HG03097 (cell line): Measurements from ENCODE around the gene AGTPBP1.
"Not testable (repeated sequence)": the region's sequence is repeated elsewhere in the genome, so short reads cannot be mapped to it uniquely, and the experiment has no call there.

Experiments
- ATAC-seq: cut with Tn5 transposase; IDR thresholded peaks from one replicate; pipeline ENCODE4 v1.9.1; 2021; ENCODE audit not compliant: unreplicated experiment, low FRiP score

Gene AGTPBP1

DNA sequence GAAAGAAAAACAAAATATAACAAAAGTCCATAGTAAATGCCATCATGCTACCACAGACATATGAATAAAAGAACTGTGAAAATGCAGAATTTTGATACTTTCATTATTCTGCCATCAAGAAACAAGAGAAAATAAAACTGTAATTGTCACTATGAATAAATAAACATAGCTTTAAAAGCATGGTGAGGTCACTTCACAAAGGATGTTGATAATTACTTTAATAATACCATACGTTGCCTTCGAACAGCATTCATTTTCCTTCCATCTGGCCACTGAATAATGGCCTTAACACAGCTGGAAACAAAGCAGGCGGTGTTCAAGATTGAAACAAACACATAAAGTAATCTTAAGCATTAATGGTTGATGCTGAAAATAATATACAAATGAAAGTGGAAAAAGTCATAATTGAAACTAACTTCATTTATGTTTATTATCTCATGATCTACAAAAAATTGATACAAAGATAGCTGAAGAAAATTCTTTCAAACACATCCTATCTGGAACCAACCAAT lies 102.0 kb downstream of the AGTPBP1 start:
- no peak for ATAC-seq

DNA sequence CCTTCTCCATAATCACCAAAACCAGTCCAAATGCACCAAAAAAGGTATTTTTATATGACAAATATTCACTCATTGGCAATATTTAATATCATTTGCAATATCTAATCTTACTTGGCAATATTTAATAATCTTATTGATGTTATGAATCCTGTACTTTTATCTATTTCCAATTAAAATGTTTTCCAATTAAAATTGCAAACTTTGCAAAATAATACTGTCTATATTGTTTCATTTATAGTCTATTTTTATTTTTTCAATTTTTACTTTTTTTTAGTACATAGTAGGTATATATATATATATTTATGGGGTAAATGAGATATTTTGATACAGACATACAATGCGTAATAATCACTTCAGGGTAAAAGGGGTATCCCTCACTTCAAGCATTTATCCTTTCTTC lies 109.9 kb downstream of the AGTPBP1 start:
- ATAC-seq, result no peak

DNA sequence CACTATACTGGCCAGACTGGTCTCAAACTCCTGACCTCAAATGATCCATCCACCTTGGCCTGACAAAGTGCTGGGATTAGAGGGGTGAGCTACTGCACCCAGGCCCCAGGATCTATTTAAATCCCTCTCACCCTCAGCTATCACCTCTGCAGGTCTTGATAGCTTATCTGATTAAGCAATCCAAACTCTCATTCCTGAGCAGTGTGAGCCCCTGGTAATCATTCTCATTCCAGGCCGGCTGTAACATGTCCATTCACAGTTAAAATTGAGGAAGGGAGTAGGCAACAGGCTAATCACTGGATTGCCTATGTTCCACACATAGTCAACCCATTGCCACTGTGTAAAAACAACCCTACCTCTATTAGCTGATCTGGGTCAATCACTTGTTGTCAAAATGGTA lies 111.1 kb downstream of the AGTPBP1 start:
- no peak for ATAC-seq

DNA sequence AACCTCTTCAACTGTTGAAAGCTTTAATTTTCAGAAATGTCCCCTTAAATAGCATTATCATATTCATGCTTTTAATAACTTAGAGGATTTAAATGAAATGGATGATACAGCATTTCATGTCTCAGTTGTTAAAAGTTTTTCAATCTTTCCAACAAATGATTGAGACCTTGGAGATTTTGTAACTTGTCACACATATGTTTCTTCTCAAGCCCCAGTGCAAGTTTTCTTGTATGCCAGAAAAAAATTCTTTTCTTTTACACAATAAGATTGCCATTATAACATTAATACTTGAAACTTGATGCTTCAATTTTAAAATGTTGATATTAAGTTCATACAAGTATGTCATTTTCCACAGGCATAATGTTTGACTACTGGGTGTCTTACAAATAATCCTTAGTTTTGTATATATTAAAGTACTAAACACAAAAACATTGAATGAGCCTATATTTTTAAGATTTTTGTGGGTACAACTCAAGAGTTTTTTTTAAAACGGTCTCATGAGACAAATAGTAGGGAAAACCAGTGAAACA lies 124.5 kb downstream of the AGTPBP1 start:
- no peak for ATAC-seq

DNA sequence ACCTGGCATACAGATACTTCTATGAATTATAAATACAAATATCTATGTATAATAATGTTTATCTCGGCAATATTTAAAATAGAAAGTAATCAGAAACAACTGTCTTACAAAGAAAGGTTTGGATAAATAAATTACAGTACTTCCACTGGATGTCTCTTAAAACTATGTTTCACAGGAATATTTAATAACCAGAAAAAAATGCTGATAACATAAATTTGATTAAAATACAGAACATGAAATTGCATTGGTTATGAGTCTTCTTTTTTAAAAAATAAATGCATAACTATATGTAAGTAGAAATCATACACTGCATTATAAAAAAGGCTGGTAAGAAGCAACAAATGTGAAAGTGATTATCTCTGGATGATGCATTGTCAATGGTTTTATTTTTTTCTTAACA lies 126.0 kb downstream of the AGTPBP1 start:
- ATAC-seq, result no peak

DNA sequence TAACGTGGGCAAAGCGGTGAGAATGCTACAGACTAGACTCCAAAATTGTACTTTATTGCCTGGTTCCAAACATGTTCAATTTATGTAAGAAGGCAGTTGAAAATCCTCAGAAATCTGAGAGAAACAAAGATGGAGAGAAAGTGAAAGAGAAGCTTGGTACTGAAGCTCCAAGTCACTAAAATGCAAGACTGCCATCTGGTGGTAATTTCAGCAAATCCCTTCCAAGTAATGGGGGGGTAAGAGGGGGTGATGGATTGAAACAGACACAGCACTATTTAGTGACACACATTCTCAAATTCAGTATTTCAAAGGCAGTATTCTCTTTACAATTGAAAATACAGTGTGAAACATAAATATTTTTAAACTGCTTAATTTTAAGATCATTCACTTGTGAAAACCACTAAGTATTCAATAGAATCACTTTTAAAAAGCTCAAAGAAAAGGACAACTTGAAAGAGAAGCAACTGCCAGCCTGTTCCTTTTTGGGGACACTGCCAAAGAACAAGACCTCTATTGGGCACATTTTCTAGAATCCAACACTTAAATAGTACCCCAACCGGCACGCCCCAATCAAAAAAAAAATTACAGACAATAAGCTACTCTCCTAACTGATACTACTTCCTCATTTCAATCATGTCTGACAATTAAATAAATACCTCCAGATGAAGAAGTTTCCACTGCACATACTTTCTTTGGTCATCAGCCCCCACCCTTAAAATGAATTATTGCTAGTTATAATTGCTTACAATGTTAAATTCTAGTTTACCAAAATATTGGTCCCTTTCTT lies 131.5 kb downstream of the AGTPBP1 start:
- peak; percentile 68 for ATAC-seq

DNA sequence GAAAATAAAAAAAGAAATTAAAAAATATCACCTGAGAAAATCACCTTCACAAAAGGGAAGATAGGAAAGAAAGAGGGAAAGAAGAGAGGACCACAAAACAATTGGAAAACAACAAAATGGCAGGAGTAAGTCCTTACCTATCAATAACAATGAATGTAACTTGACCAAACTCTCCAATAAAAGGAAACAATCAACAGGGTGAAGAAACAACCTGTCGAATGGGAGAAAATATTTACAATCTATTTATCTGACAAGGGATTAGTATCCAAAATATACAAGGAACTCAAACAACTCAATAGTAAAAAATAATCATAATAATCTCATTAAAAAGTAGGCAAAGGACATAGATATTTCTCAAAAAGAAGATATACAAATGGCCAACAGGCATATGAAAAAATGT lies 135.8 kb downstream of the AGTPBP1 start:
- ATAC-seq, result no peak

DNA sequence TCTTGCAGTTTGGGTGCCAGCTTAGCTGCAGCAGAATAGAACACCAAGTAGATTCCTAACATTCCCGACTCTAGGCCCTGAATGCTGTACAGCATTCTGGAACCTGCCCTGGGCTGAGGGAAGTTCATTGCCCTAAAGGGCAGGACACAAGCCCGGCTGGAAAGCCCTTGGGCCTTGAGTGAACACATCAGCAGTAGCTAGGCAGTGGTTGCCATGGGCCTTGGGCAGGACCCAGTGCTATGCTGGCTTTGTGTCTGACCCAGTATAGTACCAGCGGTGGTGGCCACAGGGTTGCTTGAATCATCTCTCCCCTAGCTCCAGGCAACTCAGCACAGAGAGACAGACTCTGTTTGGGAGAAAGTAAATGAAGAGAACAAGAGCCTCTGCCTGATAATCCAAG lies 137.8 kb downstream of the AGTPBP1 start:
- no peak for ATAC-seq

DNA sequence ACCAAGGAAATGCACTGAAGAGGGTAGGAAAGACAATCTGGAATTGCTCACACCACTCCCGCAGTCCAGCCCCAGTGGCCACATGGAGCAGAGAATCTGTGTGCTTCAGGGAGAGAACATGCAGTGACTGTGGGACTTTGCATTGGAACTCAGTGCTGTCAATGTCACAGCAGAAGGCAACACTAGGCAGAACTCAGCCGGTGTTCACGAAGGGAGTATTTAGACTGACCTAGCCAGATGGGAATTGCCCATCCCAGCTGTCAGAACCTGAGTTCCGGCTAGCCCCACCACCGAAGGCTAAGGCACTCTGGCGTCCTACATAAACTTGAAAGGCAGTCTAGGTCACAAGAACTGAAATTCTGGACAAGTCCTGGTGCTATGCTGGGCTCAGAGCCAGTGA lies 139.0 kb downstream of the AGTPBP1 start:
- ATAC-seq, result no peak

DNA sequence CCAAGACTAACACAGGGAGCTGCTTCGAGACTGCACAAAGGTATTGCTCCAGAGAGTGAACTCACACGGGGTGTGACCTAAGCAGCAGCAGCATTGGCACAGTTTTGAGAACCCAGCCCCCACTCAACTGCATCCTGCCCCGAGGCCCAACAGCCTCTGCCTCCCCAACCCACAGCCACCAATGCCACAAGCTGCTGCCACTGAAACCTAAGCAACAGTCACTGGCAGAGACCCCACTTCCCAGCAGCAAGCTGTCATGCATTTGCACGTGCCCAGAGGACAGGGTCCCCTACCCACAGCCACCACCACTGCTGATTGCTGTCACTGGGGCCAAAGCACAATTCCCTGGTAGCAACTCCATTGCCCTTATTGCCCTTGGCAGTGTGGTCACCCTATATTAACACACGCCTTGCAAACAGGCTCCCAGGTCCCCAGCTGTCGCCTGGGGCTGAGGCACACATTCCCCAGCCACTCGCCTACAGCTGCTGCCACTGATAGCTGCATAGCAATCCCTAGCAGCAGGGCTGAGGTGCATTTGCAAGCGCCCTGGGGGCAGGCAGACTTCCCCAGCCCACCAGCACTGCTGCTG lies 141.0 kb downstream of the AGTPBP1 start:
- ATAC-seq, result no peak

DNA sequence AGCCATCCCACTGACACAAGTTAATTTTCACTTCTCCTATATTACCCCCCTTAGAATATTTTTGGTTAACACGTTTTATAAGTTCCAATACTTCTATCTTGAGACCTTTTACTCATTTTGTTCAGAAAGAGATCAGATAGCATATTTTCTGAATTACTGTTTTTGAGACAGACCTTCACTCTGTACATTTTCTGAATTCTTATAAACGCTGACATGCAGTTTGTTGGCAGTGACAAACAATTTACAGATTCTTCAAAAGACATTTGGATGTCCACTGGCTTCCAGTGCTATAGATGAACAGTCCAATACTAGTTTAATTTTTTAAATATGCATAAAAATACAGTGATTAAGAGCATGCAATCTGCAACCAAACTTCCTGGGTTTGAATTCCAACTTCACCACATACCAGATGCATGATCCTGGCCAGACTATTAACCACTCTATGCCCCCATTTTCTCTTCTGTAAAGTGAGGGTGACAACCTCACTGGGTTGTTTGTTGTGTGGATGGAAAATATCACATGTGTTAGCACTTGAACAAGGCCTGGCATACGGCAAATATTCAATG lies 142.1 kb downstream of the AGTPBP1 start:
- ATAC-seq, result no peak

DNA sequence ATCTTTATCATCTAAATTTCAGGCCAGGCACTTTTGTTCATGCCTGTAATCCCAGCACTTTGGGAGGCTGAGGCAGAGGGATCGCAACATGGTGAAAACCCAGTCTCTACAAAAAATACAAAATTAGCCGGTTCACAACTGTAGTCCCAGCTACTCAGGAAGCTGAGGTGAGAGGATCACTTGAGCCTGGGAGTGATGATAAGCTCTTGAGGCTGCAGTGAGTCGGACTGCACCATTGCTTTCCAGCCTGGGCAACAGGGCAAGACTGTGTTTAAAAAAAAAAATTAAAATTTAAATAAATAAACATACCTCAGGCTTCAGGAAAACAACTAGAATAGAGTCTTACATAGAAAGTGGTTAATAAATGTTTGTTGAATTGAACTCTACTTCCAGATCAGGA lies 147.4 kb downstream of the AGTPBP1 start:
- no peak for ATAC-seq

DNA sequence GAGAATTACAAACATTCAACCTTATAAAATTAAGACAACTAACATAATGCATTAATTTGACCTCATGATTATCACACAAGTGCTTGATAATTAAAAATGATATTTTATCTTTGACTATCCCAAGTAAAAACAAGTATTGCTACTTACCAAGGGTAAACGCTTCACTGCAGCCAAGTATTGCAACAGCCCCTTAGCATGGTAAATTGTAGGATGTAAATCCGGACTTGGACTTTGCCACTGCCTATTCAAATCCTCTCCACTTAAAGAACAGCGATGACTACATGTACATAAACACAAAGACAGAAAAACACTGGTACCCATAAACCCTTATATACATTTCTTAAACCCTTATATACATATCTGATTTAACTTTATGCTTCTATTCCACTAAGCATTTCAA lies 155.1 kb downstream of the AGTPBP1 start:
- ATAC-seq, result no peak

DNA sequence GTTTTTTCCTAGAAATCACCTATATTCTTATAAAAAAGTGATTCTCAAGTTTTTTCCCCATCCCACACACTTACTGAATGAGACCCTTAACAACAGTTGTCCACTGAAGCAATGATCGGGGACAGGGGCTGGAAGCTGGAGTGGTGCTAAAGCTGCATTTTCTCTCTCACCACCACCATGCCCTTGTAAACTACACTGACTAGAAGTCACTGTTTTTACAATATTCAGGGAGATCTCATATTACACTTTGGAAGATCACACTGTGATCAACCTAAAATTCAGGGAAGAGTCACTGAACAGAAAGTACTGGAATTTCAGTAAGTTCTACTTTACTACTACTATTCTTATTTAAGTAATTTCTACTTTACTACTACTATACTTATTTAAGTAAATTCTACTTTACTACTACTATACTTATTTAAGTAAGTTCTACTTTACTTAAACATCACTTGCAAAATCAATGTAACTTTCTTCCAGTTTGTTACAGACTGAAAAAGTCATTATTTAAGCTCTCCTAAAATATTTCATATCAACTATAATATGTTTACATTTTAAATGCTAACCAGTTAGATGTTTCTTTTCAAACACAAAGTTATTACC lies 164.3 kb downstream of the AGTPBP1 start:
- ATAC-seq, result no peak

DNA sequence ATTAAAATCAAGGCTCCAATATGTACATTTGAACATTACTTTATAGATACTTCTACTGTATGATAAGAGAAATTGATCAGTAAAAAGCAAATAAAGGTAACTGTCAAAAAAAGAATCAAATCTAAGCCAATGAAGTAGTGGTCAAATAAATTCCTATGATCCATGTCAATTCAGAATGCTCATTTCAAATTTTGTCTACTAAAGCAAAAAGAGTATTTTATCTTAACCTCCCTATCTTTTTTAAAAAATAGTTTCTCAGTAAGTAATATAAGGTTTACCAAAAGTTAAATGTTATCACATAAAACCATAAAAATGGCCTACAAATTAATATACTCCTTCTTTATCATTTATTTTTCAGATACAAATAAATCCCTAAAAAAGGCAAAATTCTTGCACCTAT lies 165.9 kb downstream of the AGTPBP1 start:
- ATAC-seq, result no peak

DNA sequence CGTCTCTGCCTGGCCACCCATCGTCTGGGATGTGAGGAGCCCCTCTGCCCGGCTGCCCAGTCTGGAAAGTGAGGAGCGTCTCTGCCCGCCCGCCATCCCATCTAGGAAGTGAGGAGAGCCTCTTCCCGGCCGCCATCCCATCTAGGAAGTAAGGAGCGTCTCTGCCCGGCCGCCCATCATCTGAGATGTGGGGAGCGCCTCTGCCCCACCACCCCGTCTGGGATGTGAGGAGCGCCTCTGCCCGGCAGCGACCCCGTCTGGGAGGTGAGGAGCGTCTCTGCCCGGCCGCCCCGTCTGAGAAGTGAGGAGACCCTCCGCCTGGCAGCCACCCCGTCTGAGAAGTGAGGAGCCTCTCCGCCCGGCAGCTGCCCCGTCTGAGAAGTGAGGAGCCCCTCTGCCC lies 168.2 kb downstream of the AGTPBP1 start:
- ATAC-seq, result not testable (repeated sequence)

DNA sequence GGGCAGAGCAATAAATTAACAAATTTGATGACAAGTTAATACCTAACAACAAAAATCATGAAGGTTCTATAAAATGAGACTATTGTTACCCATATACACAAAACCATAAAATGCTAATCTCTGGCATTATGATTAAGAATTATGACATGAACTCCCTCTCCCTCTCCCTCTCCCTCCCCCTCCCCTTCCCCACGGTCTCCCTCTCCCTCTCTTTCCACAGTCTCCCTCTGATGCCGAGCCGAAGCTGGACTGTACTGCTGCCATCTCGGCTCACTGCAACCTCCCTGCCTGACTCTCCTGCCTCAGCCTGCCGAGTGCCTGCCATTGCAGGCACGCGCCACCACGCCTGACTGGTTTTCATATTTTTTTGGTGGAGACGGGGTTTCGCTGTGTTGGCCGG lies 168.8 kb downstream of the AGTPBP1 start:
- not testable (repeated sequence) for ATAC-seq

DNA sequence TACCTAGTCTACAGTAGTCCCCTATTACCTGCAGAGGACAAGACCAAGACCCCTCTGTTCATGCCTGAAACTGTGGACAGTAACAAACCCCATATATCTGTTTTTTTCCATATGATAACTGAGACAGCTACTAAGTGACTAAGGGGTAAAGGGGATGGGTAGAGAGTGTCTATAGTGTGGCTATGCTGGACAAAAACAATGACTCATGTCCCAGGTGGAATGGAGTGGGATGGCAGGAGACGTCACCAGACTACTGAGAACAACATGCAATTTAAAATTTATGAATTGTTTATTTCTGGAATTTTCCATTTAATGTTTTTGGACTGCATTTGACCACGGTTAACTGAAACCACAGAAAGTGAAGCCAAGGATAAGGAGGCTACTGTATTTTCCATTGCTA lies 171.8 kb downstream of the AGTPBP1 start:
- no peak for ATAC-seq

DNA sequence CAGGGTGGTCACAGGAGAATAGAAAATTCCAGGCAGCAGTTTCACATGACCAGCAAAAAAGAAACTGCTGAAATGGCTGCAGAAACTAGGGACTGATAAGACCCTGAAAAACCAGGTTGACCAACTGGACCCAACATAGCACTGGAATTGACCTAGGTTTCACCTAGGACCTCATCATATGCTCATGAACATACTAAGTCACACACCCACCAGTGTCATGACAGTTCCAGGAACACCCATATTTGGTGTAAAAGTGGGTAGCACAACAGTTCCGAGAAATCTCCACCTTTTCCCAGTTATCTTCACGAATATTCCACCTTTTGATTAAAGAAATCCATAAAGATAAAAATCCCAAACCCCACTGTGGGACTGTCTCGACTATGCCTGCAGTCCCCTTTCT lies 182.2 kb downstream of the AGTPBP1 start:
- no peak for ATAC-seq

DNA sequence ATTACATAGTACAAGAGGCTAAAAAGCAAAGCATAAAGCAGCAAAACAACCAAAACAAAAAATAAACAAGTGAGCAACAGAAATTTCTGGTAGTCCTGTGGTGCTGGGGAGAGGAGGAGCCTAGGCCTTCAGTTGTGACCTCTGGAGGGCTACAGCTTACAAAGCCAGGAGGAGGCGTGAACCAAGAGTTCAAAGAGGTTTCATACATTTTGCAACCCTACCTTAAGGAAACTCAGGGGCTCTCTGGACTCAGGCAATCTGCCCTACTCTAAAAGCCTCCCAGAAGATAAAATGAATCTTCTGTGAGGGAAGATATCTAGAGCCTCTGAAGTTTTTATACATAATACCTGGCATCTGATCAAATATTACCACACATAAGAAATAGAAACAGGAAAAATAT lies 187.4 kb downstream of the AGTPBP1 start:
- no peak for ATAC-seq

DNA sequence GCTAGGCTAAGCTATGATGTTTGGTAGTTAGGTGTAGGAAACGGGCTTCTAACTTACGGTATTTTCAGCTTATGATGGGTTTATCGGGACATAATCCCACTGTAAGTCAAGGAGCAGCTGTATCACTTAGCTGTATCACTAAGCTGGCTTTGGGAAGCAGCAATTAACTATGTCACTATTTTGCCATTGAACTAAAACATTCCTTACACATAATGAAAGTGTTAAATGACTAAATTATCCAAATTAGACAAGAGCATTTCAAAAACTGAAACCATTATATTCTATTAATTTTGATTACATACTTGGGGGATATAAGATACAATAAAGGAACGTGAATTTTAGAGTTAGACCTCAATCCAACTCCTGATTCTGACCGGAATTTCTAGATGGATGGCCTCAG lies 188.3 kb downstream of the AGTPBP1 start:
- ATAC-seq, result no peak
